ENCODE data around the gene CYP4A22. TPM values are rescaled to one million over a fixed set of nuclear protein-coding genes. Genes with fewer than 3 reads are reported as not detected.

The CYP4A22 gene, protein sequence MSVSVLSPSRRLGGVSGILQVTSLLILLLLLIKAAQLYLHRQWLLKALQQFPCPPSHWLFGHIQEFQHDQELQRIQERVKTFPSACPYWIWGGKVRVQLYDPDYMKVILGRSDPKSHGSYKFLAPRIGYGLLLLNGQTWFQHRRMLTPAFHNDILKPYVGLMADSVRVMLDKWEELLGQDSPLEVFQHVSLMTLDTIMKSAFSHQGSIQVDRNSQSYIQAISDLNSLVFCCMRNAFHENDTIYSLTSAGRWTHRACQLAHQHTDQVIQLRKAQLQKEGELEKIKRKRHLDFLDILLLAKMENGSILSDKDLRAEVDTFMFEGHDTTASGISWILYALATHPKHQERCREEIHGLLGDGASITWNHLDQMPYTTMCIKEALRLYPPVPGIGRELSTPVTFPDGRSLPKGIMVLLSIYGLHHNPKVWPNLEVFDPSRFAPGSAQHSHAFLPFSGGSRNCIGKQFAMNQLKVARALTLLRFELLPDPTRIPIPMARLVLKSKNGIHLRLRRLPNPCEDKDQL
- not detected in 5 replicates for total RNA-seq (2022; extraction: Qiagen RNA extraction)

DNA sequence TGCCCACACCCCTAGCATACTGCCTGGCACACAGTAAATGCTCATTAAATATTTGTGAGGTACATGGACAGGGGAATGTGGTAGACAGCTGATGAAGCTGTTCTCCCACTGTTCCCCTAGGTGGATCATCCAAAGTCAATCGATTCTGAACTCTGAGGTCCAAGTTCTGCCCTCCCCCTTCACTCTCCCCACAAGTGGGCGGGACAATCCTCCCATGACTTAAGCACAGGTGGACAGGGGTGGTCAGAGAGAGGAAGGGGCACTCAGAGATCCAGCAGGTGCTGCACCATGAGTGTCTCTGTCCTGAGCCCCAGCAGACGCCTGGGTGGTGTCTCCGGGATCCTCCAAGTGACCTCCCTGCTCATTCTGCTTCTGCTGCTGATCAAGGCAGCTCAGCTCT is at the start of gene CYP4A22:
Gene CYP4A22, plus strand, starts transcription at position 244 of the 400 bp plus-strand sequence. Its CDS starts 45 bp downstream, at position 289.

DNA sequence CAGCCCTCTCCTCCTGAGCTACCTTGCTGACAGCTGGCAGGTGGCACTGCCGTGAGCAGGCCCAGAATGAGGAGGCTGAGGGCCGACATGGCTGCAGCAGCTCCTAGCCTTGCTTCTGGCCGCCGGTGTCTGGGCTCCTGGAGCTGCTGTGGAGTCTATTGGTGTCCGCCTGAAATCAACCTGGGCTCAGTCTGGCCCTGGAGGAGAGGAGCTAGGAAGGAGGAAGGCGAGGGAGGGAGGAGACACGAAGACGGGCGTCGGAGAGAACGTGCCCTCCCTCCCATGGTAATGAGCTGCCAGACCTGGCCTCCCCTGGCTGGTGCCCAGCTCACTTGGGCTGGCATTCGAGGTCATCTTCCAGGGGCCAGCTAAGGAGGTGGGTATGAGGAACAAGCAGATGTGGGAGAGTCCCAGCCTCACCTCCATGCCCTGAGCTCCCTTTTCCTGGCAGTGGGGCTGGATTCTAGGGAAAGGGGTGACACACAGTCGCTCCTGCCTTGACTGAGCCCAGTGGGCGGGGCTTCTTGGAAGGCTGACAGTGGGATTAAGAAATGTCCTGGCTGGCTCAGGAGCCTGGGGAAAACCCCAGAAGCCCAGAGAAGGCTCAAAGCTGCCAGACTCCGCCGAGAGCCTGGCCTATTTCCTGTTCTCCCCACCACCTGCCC is 52.7 kb downstream of the CYP4A22 start, which contains the start of gene PDZK1IP1:
Gene PDZK1IP1, minus strand, starts transcription at position 193 of the 665 bp plus-strand sequence. Its CDS starts 104 bp downstream, at position 89.

Other genes starting within 250 kb of the CYP4A22 start
- not detected in 5 replicates for gene CYP4A11, start 196.0 kb upstream of the CYP4A22 start, total RNA-seq (2022; extraction: Qiagen RNA extraction)
- 0.04 to 0.07 TPM (median 0.06 TPM) in 3 of 5 replicates, not detected in the others for gene CYP4X1, start 113.8 kb upstream of the CYP4A22 start, total RNA-seq (2022; extraction: Qiagen RNA extraction)
- not detected in 5 replicates for gene CYP4Z1, start 70.2 kb upstream of the CYP4A22 start, total RNA-seq (2022; extraction: Qiagen RNA extraction)
- gene PDZK1IP1, start 52.6 kb downstream of the CYP4A22 start, total RNA-seq (2022; extraction: Qiagen RNA extraction): 5.6 to 9.7 TPM (median 7.6 TPM) in 5 replicates
- gene TAL1, start 94.8 kb downstream of the CYP4A22 start, total RNA-seq (2022; extraction: Qiagen RNA extraction): 0.02 TPM in 2 of 5 replicates, not detected in the others
- 9.6 to 10.7 TPM (median 10.1 TPM) in 5 replicates for gene STIL, start 176.7 kb downstream of the CYP4A22 start, total RNA-seq (2022; extraction: Qiagen RNA extraction)
- 59.8 to 77.1 TPM (median 63.3 TPM) in 5 replicates for gene CMPK1, start 196.3 kb downstream of the CYP4A22 start, total RNA-seq (2022; extraction: Qiagen RNA extraction)